Tibial nerve (tissue), 4 donors: ENCODE data around the gene ATP1A1. TPM values are rescaled to one million over a fixed set of nuclear protein-coding genes. Genes with fewer than 3 reads are reported as not detected.

Source experiments
- DNase-seq, 2 donors: peaks; one replicate each; pipeline ENCODE4 v3.0.0-alpha.2; 2019; ENCODE audit warnings: low spot score in 2 of 2
- H3K27ac ChIP-seq, 4 donors: fragments of 200-600 bp; sonication (generic) in 3 of 4; one replicate each; pipeline ENCODE4 v1.5.1; 2017 to 2019; ENCODE audit warnings: mild to moderate bottlenecking in 1 of 4
- H3K27me3 ChIP-seq, 2 donors: fragments of 200-600 bp; sonication (generic) in 1 of 2; one replicate each; pipeline versions ENCODE4 v1.5.1 to v1.6.0; 2017 to 2019
- H3K36me3 ChIP-seq, 3 donors: fragments of 200-600 bp; sonication (generic); one replicate each; pipeline ENCODE4 v1.5.1; 2018 to 2019
- H3K4me1 ChIP-seq, 4 donors: fragments of 200-600 bp; sonication (generic) in 3 of 4; one replicate each; pipeline ENCODE4 v1.5.1; 2017 to 2019
- H3K4me3 ChIP-seq, 4 donors: fragments of 200-600 bp; sonication (generic) in 3 of 4; one replicate each; pipeline ENCODE4 v1.5.1; 2017 to 2019; ENCODE audit warnings: mild to moderate bottlenecking in 1 of 4, moderate library complexity in 1 of 4
- H3K9me3 ChIP-seq, 4 donors: fragments of 200-600 bp; sonication (generic) in 3 of 4; one replicate each; pipeline ENCODE4 v1.5.1; 2017 to 2019
- EP300 ChIP-seq, 2 donors: sonication (generic); formaldehyde crosslinking; IDR thresholded peaks; one replicate each; pipeline ENCODE4 v1.6.1; 2017; ENCODE audit warnings: antibody characterized with exemption in 2 of 2, mild to moderate bottlenecking in 1 of 2
- POLR2A ChIP-seq, 2 donors: fragments of 450-650 bp; IDR thresholded peaks; one replicate each; pipeline ENCODE4 v1.6.1; 2017; ENCODE audit warnings: antibody characterized with exemption in 2 of 2, mild to moderate bottlenecking in 2 of 2, moderate library complexity in 2 of 2
- WGBS, 2 donors: methylation state at CpG; one replicate each; pipeline ENCODE4 v1.1.5; 2018; 5-methylcytosine and 5-hydroxymethylcytosine counted together
- total RNA-seq, 4 donors: library from RNA; depleted of rRNA; stranded (reverse); fragments of >200 nt; gene quantifications; one replicate each; pipeline ENCODE4 v1.1.0, GENCODE V29; 2016
- TF ChIP-seq, protein P1 (sequence below), 5 experiments: fragments of 200-600 bp in 3 of 5; fragments of 450-650 bp in 2 of 5; sonication (generic) in 3 of 5; IDR thresholded peaks; one replicate each; pipeline ENCODE4 v1.5.1; 2016 to 2019; ENCODE audit warnings: antibody characterized with exemption in 5 of 5, mild to moderate bottlenecking in 3 of 5, moderate library complexity in 2 of 5

ATP1A1 gene
- total RNA-seq, 4 donors from 2014 or later, result 226 to 325 (median 267) TPM

DNA sequence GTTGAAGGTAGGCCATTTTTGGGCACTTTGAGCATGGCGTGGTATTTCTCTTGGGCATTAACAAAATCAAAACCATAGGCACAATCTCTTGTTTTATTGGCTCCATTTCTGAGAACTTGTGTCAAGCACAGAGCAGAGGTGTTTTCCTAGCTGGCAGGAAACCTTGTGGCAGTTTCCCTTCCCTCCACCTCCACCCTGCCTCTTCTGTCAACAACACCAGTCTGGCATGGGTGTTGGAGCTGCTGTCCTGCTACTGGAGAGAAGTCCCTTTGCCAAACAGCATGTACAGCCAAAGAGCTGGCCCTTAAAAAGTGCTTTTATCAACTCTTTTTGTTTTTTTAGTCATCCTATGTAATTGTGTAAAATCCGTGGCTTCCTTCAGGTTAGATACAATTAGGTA lies 16.0 kb downstream of the ATP1A1 start:
- no peak overlapping the region for H3K4me3 ChIP-seq
- 90 to 98% methylated on average over 2 of the region's 2 CpGs for WGBS, 2 donors
- DNase-seq, result no peak
- TF ChIP-seq, protein P1, sequence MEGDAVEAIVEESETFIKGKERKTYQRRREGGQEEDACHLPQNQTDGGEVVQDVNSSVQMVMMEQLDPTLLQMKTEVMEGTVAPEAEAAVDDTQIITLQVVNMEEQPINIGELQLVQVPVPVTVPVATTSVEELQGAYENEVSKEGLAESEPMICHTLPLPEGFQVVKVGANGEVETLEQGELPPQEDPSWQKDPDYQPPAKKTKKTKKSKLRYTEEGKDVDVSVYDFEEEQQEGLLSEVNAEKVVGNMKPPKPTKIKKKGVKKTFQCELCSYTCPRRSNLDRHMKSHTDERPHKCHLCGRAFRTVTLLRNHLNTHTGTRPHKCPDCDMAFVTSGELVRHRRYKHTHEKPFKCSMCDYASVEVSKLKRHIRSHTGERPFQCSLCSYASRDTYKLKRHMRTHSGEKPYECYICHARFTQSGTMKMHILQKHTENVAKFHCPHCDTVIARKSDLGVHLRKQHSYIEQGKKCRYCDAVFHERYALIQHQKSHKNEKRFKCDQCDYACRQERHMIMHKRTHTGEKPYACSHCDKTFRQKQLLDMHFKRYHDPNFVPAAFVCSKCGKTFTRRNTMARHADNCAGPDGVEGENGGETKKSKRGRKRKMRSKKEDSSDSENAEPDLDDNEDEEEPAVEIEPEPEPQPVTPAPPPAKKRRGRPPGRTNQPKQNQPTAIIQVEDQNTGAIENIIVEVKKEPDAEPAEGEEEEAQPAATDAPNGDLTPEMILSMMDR (IDR thresholded peaks at IDR 0.05), result no peak
- TF ChIP-seq POLR2A (IDR thresholded peaks at IDR 0.05) (no peak), EP300 (IDR thresholded peaks at IDR 0.05) (no peak)
- H3K27ac ChIP-seq, result no peak overlapping the region
- peaks cover 0 to 98% (median 38%) of the 10 kb centered on the region in 3 donors for H3K36me3 ChIP-seq
- no peaks in the 10 kb centered on the region for H3K4me1 ChIP-seq
- no peaks in the 10 kb centered on the region for H3K27me3 ChIP-seq
- H3K9me3 ChIP-seq, result no peaks in the 10 kb centered on the region

DNA sequence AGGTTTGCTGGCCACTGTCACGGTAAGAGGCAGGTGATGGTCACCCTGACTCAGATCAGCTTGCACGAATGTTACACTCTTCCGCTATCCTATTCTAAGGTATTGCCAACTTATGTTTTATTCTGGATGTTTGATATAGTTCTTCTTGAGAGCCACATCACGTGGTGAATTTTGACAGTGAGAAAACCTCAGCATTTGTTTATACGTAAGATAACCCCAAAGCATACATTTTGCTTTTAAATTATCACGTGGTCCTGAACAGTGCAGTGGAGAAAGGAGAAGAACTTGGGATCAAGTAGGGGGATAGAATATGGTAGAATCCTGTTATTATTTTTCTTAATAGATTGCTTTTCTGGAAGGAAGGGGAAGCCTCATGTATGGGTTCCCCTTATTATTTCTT lies 16.6 kb downstream of the ATP1A1 start:
- H3K4me1 ChIP-seq, result no peaks in the 10 kb centered on the region
- no peak overlapping the region for H3K27ac ChIP-seq
- no peaks in the 10 kb centered on the region for H3K9me3 ChIP-seq
- WGBS, 2 donors, result 95 to 97% methylated on average over 6 of the region's 6 CpGs
- peaks cover 0 to 100% (median 37%) of the 10 kb centered on the region in 3 donors for H3K36me3 ChIP-seq
- TF ChIP-seq, protein P1 (IDR thresholded peaks at IDR 0.05), result no peak
- TF ChIP-seq POLR2A (IDR thresholded peaks at IDR 0.05) (no peak), EP300 (IDR thresholded peaks at IDR 0.05) (no peak)
- no peak overlapping the region for H3K4me3 ChIP-seq
- no peaks in the 10 kb centered on the region for H3K27me3 ChIP-seq
- no peak for DNase-seq

DNA sequence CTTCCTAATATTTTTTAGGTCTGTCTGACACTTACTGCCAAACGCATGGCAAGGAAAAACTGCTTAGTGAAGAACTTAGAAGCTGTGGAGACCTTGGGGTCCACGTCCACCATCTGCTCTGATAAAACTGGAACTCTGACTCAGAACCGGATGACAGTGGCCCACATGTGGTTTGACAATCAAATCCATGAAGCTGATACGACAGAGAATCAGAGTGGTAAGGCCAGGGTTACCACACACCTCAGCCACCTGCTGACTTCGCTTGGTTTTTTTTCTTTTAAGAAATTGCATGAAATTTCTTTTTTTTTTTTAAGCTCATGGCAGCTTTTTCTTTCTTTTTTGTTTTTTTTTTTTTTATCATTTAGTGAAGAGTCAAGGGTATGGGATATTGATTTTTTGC lies 17.2 kb downstream of the ATP1A1 start:
- Histone ChIP-seq H3K27ac (no peak overlapping the region), H3K36me3 (peaks cover 0 to 100% (median 34%) of the 10 kb centered on the region in 3 donors), H3K4me1 (no peaks in the 10 kb centered on the region), H3K9me3 (no peaks in the 10 kb centered on the region), H3K27me3 (no peaks in the 10 kb centered on the region), H3K4me3 (no peak overlapping the region)
- TF ChIP-seq, protein P1 (IDR thresholded peaks at IDR 0.05), result no peak
- TF ChIP-seq POLR2A (IDR thresholded peaks at IDR 0.05), result no peak
- no peak for DNase-seq
- WGBS, 2 donors, result 92 to 95% methylated on average over 5 of the region's 5 CpGs

DNA sequence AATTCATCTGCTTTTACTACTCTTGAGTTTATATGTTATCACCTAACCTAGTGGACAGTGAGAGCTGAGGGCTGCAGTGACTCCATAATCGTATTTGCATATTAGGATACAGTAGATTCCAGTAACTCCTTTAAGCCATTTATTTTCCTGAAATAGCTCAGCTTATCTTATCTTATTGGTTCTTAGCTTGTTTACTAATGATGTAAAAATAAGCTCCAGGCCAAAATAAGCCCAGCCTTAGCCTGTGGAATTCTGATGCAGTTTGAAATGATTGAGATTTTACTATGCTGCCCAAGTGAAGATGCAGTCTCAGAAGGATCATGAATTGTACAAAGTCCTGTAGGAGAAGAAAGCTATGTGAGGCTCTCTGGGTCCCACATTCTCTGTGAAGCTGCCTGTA lies 18.1 kb downstream of the ATP1A1 start:
- Histone ChIP-seq H3K9me3 (no peaks in the 10 kb centered on the region), H3K36me3 (peaks cover 4 to 100% (median 34%) of the 10 kb centered on the region in 3 donors), H3K27me3 (no peaks in the 10 kb centered on the region), H3K27ac (no peak overlapping the region), H3K4me1 (no peaks in the 10 kb centered on the region), H3K4me3 (no peak overlapping the region)
- DNase-seq, result no peak
- WGBS, 2 donors, result 79 to 94% methylated on average over 1 of the region's 1 CpG
- TF ChIP-seq, protein P1 (IDR thresholded peaks at IDR 0.05), result no peak
- no peak for TF ChIP-seq POLR2A (IDR thresholded peaks at IDR 0.05)
- no peak for TF ChIP-seq EP300 (IDR thresholded peaks at IDR 0.05)

DNA sequence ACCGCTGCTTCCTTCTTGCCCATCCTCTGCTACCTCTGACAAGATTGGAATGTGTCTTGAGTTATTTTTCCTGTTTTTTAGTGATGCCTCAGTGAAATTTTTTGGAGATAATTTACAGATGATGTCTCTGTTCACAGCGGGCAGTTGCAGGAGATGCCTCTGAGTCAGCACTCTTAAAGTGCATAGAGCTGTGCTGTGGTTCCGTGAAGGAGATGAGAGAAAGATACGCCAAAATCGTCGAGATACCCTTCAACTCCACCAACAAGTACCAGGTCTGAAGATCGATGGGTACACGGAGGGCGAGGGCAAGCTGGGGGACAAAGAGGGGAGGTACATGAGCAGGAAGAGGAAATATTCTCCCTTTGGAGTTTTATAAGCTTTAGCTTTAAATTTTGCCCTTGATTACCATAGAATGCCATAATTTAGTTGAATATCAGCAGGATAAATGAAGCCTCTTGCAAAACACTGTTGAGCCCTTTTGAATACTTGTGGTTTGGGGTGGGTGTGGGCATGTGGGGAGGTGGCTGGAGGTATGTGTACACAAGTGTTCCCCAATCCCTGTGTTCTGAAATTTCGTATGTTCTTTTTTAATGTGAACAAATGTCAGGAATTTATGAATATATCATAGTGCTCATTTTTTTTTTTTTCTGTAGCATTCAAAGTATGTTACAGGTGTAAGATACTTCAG lies 19.8 kb downstream of the ATP1A1 start:
- Histone ChIP-seq H3K36me3 (peaks cover 7 to 100% (median 42%) of the 10 kb centered on the region in 3 donors), H3K27me3 (no peaks in the 10 kb centered on the region), H3K4me3 (no peak overlapping the region), H3K4me1 (no peaks in the 10 kb centered on the region), H3K9me3 (no peaks in the 10 kb centered on the region), H3K27ac (peak overlapping the region in 1 of 4 donors; percentile 34)
- no peak for DNase-seq
- TF ChIP-seq, protein P1 (IDR thresholded peaks at IDR 0.05), result no peak
- TF ChIP-seq EP300 (IDR thresholded peaks at IDR 0.05), result no peak
- TF ChIP-seq POLR2A (IDR thresholded peaks at IDR 0.05), result no peak
- WGBS, 2 donors, result 90 to 91% methylated on average over 10 of the region's 10 CpGs
